Measurements from ENCODE around the gene DNAJC21. TPM values are rescaled to one million over a fixed set of nuclear protein-coding genes. Genes with fewer than 3 reads are reported as not detected.

The DNAJC21 gene
- total RNA-seq, 2 experiments from 2014 or later, result 47.9 to 50.4 TPM

- no peak for ATAC-seq (ENCODE audit: poor library complexity)
- Histone ChIP-seq H3K9me3 (ENCODE audit: control insufficient read depth in 1 of 2, insufficient read depth in 1 of 2, low read length in 2 of 2) (peaks cover 0 to 1% of the 10 kb centered on the region in 2 experiments), H3K27me3 (ENCODE audit: control insufficient read depth in 1 of 2, insufficient read depth in 2 of 2, low read length in 2 of 2) (peaks cover 4 to 10% of the 10 kb centered on the region in 2 experiments), H3K27ac (ENCODE audit: low read depth in 1 of 2, low read length in 2 of 2) (no peak overlapping the region), H3K36me3 (ENCODE audit: insufficient read depth, low read length) (no peaks in the 10 kb centered on the region), H3K4me3 (ENCODE audit: low read length) (no peak overlapping the region), H3K4me1 (ENCODE audit: insufficient read depth, low read length) (no peaks in the 10 kb centered on the region)
- DNase-seq, result no peak
- H3K36me3 Mint-ChIP-seq (ENCODE audit: low read depth), result no peaks in the 10 kb centered on the region
- TF ChIP-seq, protein P1, sequence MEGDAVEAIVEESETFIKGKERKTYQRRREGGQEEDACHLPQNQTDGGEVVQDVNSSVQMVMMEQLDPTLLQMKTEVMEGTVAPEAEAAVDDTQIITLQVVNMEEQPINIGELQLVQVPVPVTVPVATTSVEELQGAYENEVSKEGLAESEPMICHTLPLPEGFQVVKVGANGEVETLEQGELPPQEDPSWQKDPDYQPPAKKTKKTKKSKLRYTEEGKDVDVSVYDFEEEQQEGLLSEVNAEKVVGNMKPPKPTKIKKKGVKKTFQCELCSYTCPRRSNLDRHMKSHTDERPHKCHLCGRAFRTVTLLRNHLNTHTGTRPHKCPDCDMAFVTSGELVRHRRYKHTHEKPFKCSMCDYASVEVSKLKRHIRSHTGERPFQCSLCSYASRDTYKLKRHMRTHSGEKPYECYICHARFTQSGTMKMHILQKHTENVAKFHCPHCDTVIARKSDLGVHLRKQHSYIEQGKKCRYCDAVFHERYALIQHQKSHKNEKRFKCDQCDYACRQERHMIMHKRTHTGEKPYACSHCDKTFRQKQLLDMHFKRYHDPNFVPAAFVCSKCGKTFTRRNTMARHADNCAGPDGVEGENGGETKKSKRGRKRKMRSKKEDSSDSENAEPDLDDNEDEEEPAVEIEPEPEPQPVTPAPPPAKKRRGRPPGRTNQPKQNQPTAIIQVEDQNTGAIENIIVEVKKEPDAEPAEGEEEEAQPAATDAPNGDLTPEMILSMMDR (IDR thresholded peaks at IDR 0.05), result no peak
- H3K4me1 Mint-ChIP-seq (ENCODE audit: low read depth), result no peaks in the 10 kb centered on the region
- H3K4me3 Mint-ChIP-seq, result no peak overlapping the region
- ChIA-PET CTCF (no interaction called here), POLR2A (no interaction called here)
- peaks cover 4% of the 10 kb centered on the region for H3K9me3 Mint-ChIP-seq
- no peak overlapping the region for H3K27ac Mint-ChIP-seq
- intact Hi-C loops (cut with DNase I, micrococcal nuclease), result no loop called here
- peaks cover 56% of the 10 kb centered on the region for H3K27me3 Mint-ChIP-seq
These were observed 62.3 kb downstream of the DNAJC21 start for GRCh38 chr5:34991486-34992238.

DNA sequence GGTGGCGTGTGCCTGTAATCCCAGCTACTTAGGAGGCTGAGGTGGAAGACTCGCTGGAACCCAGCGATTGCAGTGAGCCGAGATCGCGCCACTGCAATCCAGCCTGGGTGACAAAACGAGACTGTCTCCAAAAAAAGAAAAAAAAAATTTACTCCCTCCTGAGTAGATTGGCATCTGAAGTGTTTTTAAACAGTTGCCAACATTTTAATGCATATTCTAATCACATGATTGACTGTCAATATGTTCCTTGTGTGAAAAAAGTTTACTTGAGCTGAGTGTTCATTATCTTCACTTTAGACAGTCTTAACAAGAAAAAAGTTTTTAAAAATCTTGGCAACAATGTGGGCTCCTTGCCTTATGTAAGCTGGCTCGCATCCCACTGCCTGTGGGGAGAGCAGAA lies 64.6 kb downstream of the DNAJC21 start:
- Mint-ChIP-seq H3K27ac (no peak overlapping the region), H3K4me1 (ENCODE audit: low read depth) (no peaks in the 10 kb centered on the region), H3K4me3 (no peak overlapping the region), H3K27me3 (peaks cover 50% of the 10 kb centered on the region), H3K9me3 (no peaks in the 10 kb centered on the region), H3K36me3 (ENCODE audit: low read depth) (no peaks in the 10 kb centered on the region)
- H3K9me3 ChIP-seq (ENCODE audit: control insufficient read depth in 1 of 2, insufficient read depth in 1 of 2, low read length in 2 of 2), result no peaks in the 10 kb centered on the region
- TF ChIP-seq, protein P1 (IDR thresholded peaks at IDR 0.05), result no peak
- no peaks in the 10 kb centered on the region for H3K36me3 ChIP-seq (ENCODE audit: insufficient read depth, low read length)
- DNase-seq (no peak), ATAC-seq (ENCODE audit: poor library complexity) (no peak)
- H3K27me3 ChIP-seq (ENCODE audit: control insufficient read depth in 1 of 2, insufficient read depth in 2 of 2, low read length in 2 of 2), result peaks cover 4% of the 10 kb centered on the region in 2 experiments
- H3K4me3 ChIP-seq (ENCODE audit: low read length), result no peak overlapping the region
- ChIA-PET POLR2A (no interaction called here), CTCF (interaction anchor here (2.0 kb wide), 1 partner anchor 9 kb away, joined by 9 read pairs; no protein-coding TSS in a partner anchor)
- H3K27ac ChIP-seq (ENCODE audit: low read depth in 1 of 2, low read length in 2 of 2), result no peak overlapping the region
- intact Hi-C loops (cut with DNase I, micrococcal nuclease), result no loop called here
- H3K4me1 ChIP-seq (ENCODE audit: insufficient read depth, low read length), result no peaks in the 10 kb centered on the region

- Mint-ChIP-seq H3K27ac (no peak overlapping the region), H3K4me1 (ENCODE audit: low read depth) (no peaks in the 10 kb centered on the region), H3K4me3 (no peak overlapping the region), H3K9me3 (no peaks in the 10 kb centered on the region), H3K27me3 (peaks cover 47% of the 10 kb centered on the region), H3K36me3 (ENCODE audit: low read depth) (no peaks in the 10 kb centered on the region)
- H3K27ac ChIP-seq (ENCODE audit: low read depth in 1 of 2, low read length in 2 of 2), result no peak overlapping the region
- H3K4me3 ChIP-seq (ENCODE audit: low read length), result no peak overlapping the region
- ChIA-PET POLR2A (no interaction called here), CTCF (no interaction called here)
- H3K9me3 ChIP-seq (ENCODE audit: control insufficient read depth in 1 of 2, insufficient read depth in 1 of 2, low read length in 2 of 2), result no peaks in the 10 kb centered on the region
- ATAC-seq (ENCODE audit: poor library complexity), result no peak
- no peak for DNase-seq
- H3K27me3 ChIP-seq (ENCODE audit: control insufficient read depth in 1 of 2, insufficient read depth in 2 of 2, low read length in 2 of 2), result peaks cover 0 to 4% of the 10 kb centered on the region in 2 experiments
- intact Hi-C loops (cut with DNase I, micrococcal nuclease), result no loop called here
- TF ChIP-seq, protein P1 (IDR thresholded peaks at IDR 0.05), result no peak
- H3K4me1 ChIP-seq (ENCODE audit: insufficient read depth, low read length), result no peaks in the 10 kb centered on the region
- no peaks in the 10 kb centered on the region for H3K36me3 ChIP-seq (ENCODE audit: insufficient read depth, low read length)
These were observed 66.9 kb downstream of the DNAJC21 start for GRCh38 chr5:34996261-34996660.

Measured in CD4-positive, alpha-beta T cell (primary cell).